ENCODE measurements around the gene SAC3D1. TPM values are rescaled to one million over a fixed set of nuclear protein-coding genes. Genes with fewer than 3 reads are reported as not detected.

SAC3D1 gene
- polyA plus RNA-seq, 1 experiment = 4.5 TPM

- H3K9me3 ChIP-seq (ENCODE audit: control insufficient read depth, insufficient read depth, low read length) = no peaks in the 10 kb centered on the region; the same call in 1 of the 2 replicates
- TF ChIP-seq CTCF (IDR thresholded peaks at IDR 0.05; ENCODE audit: low read depth, low read length) = no peak
- H3K27me3 ChIP-seq (ENCODE audit: control insufficient read depth, insufficient read depth, low read length) = no peaks in the 10 kb centered on the region
- peak overlapping the region; percentile 86 for H3K4me3 ChIP-seq (ENCODE audit: low read depth, low read length)
- no peak for DNase-seq (ENCODE audit: low read depth, low spot score)
- peak overlapping the region; percentile 39 for H3K27ac ChIP-seq (ENCODE audit: low read depth, low read length)
- ChIA-PET CTCF (interaction anchor here (0.6 to 3.3 kb wide), 22 partner anchors 12 to 227 kb away, joined by 3 to 23 read pairs (median 4); partner anchors contain the start of genes BATF2, CDC42BPG, SAC3D1 and SNX15), POLR2A (interaction anchor here (0.6 to 1.1 kb wide), 4 partner anchors 30 to 167 kb away, joined by 3 to 4 read pairs (median 4); partner anchors contain the start of gene PPP2R5B)
Measured at GRCh38 chr11:65014726-65015227, 26.2 kb upstream of the SAC3D1 start.

- Histone ChIP-seq H3K27me3 (ENCODE audit: control insufficient read depth, insufficient read depth, low read length) (no peaks in the 10 kb centered on the region), H3K27ac (ENCODE audit: low read depth, low read length) (no peak overlapping the region), H3K4me3 (ENCODE audit: low read depth, low read length) (no peak overlapping the region), H3K9me3 (ENCODE audit: control insufficient read depth, insufficient read depth, low read length) (no peaks in the 10 kb centered on the region; the same call in 1 of the 2 replicates)
- DNase-seq (ENCODE audit: low read depth, low spot score) = no peak
- ChIA-PET CTCF (no interaction called here), POLR2A (no interaction called here)
- TF ChIP-seq CTCF (IDR thresholded peaks at IDR 0.05; ENCODE audit: low read depth, low read length) = no peak
Measured at GRCh38 chr11:65016705-65017104, 24.3 kb upstream of the SAC3D1 start.

GRCh38 chr11:65017937-65018336, 23.1 kb upstream of the SAC3D1 start:
- ChIA-PET POLR2A (no interaction called here), CTCF (no interaction called here)
- H3K27me3 ChIP-seq (ENCODE audit: control insufficient read depth, insufficient read depth, low read length) = no peaks in the 10 kb centered on the region

GRCh38 chr11:65019824-65020223, 21.2 kb upstream of the SAC3D1 start:
- Histone ChIP-seq H3K9me3 (ENCODE audit: control insufficient read depth, insufficient read depth, low read length) (no peaks in the 10 kb centered on the region), H3K27ac (ENCODE audit: low read depth, low read length) (no peak overlapping the region), H3K4me3 (ENCODE audit: low read depth, low read length) (no peak overlapping the region), H3K27me3 (ENCODE audit: control insufficient read depth, insufficient read depth, low read length) (no peaks in the 10 kb centered on the region)
- POLR2A ChIA-PET = no interaction called here
- DNase-seq (ENCODE audit: low read depth, low spot score) = no peak
- CTCF ChIA-PET = no interaction called here
- no peak for TF ChIP-seq CTCF (IDR thresholded peaks at IDR 0.05; ENCODE audit: low read depth, low read length)

More at GRCh38 chr11:65017937-65018336, 23.1 kb upstream of the SAC3D1 start:
- no peak overlapping the region for H3K4me3 ChIP-seq (ENCODE audit: low read depth, low read length)
- H3K27ac ChIP-seq (ENCODE audit: low read depth, low read length) = no peak overlapping the region
- no peak for TF ChIP-seq CTCF (IDR thresholded peaks at IDR 0.05; ENCODE audit: low read depth, low read length)
- no peak for DNase-seq (ENCODE audit: low read depth, low spot score)
- H3K9me3 ChIP-seq (ENCODE audit: control insufficient read depth, insufficient read depth, low read length) = no peaks in the 10 kb centered on the region; the same call in 1 of the 2 replicates

- ChIA-PET CTCF (interaction anchor here (0.6 kb wide), 1 partner anchor 11 kb away, joined by 3 read pairs; no protein-coding TSS in a partner anchor), POLR2A (no interaction called here)
- Histone ChIP-seq H3K27me3 (ENCODE audit: control insufficient read depth, insufficient read depth, low read length) (no peaks in the 10 kb centered on the region), H3K4me3 (ENCODE audit: low read depth, low read length) (no peak overlapping the region), H3K9me3 (ENCODE audit: control insufficient read depth, insufficient read depth, low read length) (no peaks in the 10 kb centered on the region), H3K27ac (ENCODE audit: low read depth, low read length) (no peak overlapping the region)
- no peak for DNase-seq (ENCODE audit: low read depth, low spot score)
- no peak for TF ChIP-seq CTCF (IDR thresholded peaks at IDR 0.05; ENCODE audit: low read depth, low read length)
Measured at GRCh38 chr11:65021003-65021402, 20.0 kb upstream of the SAC3D1 start.

All from AG04450 (cell line).